Muscle layer of duodenum (tissue), 2 donors: ENCODE data around the gene PIK3R5.
A peak's percentile ranks its signal among the peaks of the same experiment; 100 is the strongest.

Source experiments
- H3K27ac ChIP-seq: one replicate; pipeline ENCODE4 v1.7.0; 2013; ENCODE audit warnings: mild to moderate bottlenecking, low read length
- H3K27me3 ChIP-seq: one replicate; pipeline ENCODE4 v1.7.0; 2013; ENCODE audit warnings: low read depth, mild to moderate bottlenecking, control low read depth, low read length
- H3K36me3 ChIP-seq, 2 donors: one replicate each; pipeline ENCODE4 v1.7.0; 2013; ENCODE audit warnings: low read length in 2 of 2, control low read depth in 1 of 2, mild to moderate bottlenecking in 1 of 2; ENCODE audit not compliant: insufficient read depth in 2 of 2, control insufficient read depth in 1 of 2
- H3K4me1 ChIP-seq, 2 donors: one replicate each; pipeline ENCODE4 v1.7.0; 2013; ENCODE audit warnings: low read length in 2 of 2, mild to moderate bottlenecking in 2 of 2, control low read depth in 1 of 2, moderate library complexity in 1 of 2; ENCODE audit not compliant: insufficient read depth in 2 of 2, control insufficient read depth in 1 of 2
- H3K4me3 ChIP-seq, 2 donors: one replicate each; pipeline ENCODE4 v1.7.0; 2013; ENCODE audit warnings: low read length in 2 of 2, low read depth in 1 of 2, mild to moderate bottlenecking in 1 of 2
- H3K9me3 ChIP-seq, 2 donors: one replicate each; pipeline ENCODE4 v1.7.0; 2013; ENCODE audit warnings: low read length in 2 of 2, control low read depth in 1 of 2, mild to moderate bottlenecking in 1 of 2; ENCODE audit not compliant: control insufficient read depth in 1 of 2
- donor health status: healthy.

The PIK3R5 gene

GRCh38 chr17:8938933-8939332, 26.6 kb downstream of the PIK3R5 start:
- Histone ChIP-seq H3K36me3 (no peaks in the 10 kb centered on the region), H3K4me1 (no peaks in the 10 kb centered on the region), H3K4me3 (no peak overlapping the region), H3K9me3 (peaks cover 0 to 4% of the 10 kb centered on the region in 2 donors), H3K27me3 (no peaks in the 10 kb centered on the region), H3K27ac (no peak overlapping the region)

GRCh38 chr17:8935191-8935590, 30.3 kb downstream of the PIK3R5 start:
- Histone ChIP-seq H3K36me3 (no peaks in the 10 kb centered on the region), H3K4me1 (no peaks in the 10 kb centered on the region), H3K4me3 (no peak overlapping the region), H3K27me3 (no peaks in the 10 kb centered on the region), H3K9me3 (peaks cover 5 to 12% of the 10 kb centered on the region in 2 donors), H3K27ac (no peak overlapping the region)

GRCh38 chr17:8934346-8934745, 31.2 kb downstream of the PIK3R5 start:
- H3K4me1 ChIP-seq: no peaks in the 10 kb centered on the region
- no peaks in the 10 kb centered on the region for H3K36me3 ChIP-seq
- H3K9me3 ChIP-seq: peaks cover 8 to 16% of the 10 kb centered on the region in 2 donors
- no peak overlapping the region for H3K27ac ChIP-seq
- H3K4me3 ChIP-seq: no peak overlapping the region
- no peaks in the 10 kb centered on the region for H3K27me3 ChIP-seq

GRCh38 chr17:8930649-8931048, 34.9 kb downstream of the PIK3R5 start:
- no peaks in the 10 kb centered on the region for H3K27me3 ChIP-seq
- H3K4me1 ChIP-seq: no peaks in the 10 kb centered on the region
- H3K4me3 ChIP-seq: no peak overlapping the region
- H3K36me3 ChIP-seq: no peaks in the 10 kb centered on the region
- peaks cover 26 to 27% of the 10 kb centered on the region in 2 donors for H3K9me3 ChIP-seq
- no peak overlapping the region for H3K27ac ChIP-seq

- Histone ChIP-seq H3K27ac (no peak overlapping the region), H3K4me3 (no peak overlapping the region), H3K9me3 (peaks cover 26 to 27% of the 10 kb centered on the region in 2 donors), H3K4me1 (peaks cover 0 to 2% of the 10 kb centered on the region in 2 donors), H3K36me3 (no peaks in the 10 kb centered on the region), H3K27me3 (no peaks in the 10 kb centered on the region)
Observed at GRCh38 chr17:8928347-8928746, 37.2 kb downstream of the PIK3R5 start.

GRCh38 chr17:8927395-8927794, 38.1 kb downstream of the PIK3R5 start:
- H3K36me3 ChIP-seq: no peaks in the 10 kb centered on the region
- peaks cover 3% of the 10 kb centered on the region in 2 donors for H3K4me1 ChIP-seq
- H3K9me3 ChIP-seq: peaks cover 26 to 27% of the 10 kb centered on the region in 2 donors
- H3K4me3 ChIP-seq: peak overlapping the region in 1 of 2 donors; percentile 17
- H3K27ac ChIP-seq: no peak overlapping the region
- H3K27me3 ChIP-seq: no peaks in the 10 kb centered on the region

GRCh38 chr17:8925808-8926207, 39.7 kb downstream of the PIK3R5 start:
- H3K27me3 ChIP-seq: no peaks in the 10 kb centered on the region
- peaks cover 21 to 23% of the 10 kb centered on the region in 2 donors for H3K9me3 ChIP-seq
- H3K4me3 ChIP-seq: no peak overlapping the region
- no peaks in the 10 kb centered on the region for H3K36me3 ChIP-seq
- H3K4me1 ChIP-seq: peaks cover 3% of the 10 kb centered on the region in 2 donors
- no peak overlapping the region for H3K27ac ChIP-seq

- H3K4me3 ChIP-seq: no peak overlapping the region
- H3K36me3 ChIP-seq: no peaks in the 10 kb centered on the region
- peaks cover 19 to 21% of the 10 kb centered on the region in 2 donors for H3K9me3 ChIP-seq
- no peaks in the 10 kb centered on the region for H3K27me3 ChIP-seq
- H3K27ac ChIP-seq: no peak overlapping the region
- H3K4me1 ChIP-seq: peaks cover 3% of the 10 kb centered on the region in 2 donors
Observed at GRCh38 chr17:8925141-8925540, 40.4 kb downstream of the PIK3R5 start.

GRCh38 chr17:8924595-8924994, 40.9 kb downstream of the PIK3R5 start:
- no peak overlapping the region for H3K4me3 ChIP-seq
- peaks cover 18 to 21% of the 10 kb centered on the region in 2 donors for H3K9me3 ChIP-seq
- peaks cover 3% of the 10 kb centered on the region in 2 donors for H3K4me1 ChIP-seq
- H3K27me3 ChIP-seq: no peaks in the 10 kb centered on the region
- no peaks in the 10 kb centered on the region for H3K36me3 ChIP-seq
- no peak overlapping the region for H3K27ac ChIP-seq

GRCh38 chr17:8923762-8924161, 41.7 kb downstream of the PIK3R5 start:
- no peak overlapping the region for H3K27ac ChIP-seq
- peaks cover 14 to 15% of the 10 kb centered on the region in 2 donors for H3K9me3 ChIP-seq
- no peaks in the 10 kb centered on the region for H3K27me3 ChIP-seq
- no peak overlapping the region for H3K4me3 ChIP-seq
- peaks cover 3% of the 10 kb centered on the region in 2 donors for H3K4me1 ChIP-seq
- H3K36me3 ChIP-seq: no peaks in the 10 kb centered on the region

- Histone ChIP-seq H3K4me1 (peaks cover 3% of the 10 kb centered on the region in 2 donors), H3K36me3 (no peaks in the 10 kb centered on the region), H3K27ac (peak overlapping the region; percentile 78), H3K27me3 (no peaks in the 10 kb centered on the region), H3K4me3 (no peak overlapping the region), H3K9me3 (peaks cover 7% of the 10 kb centered on the region in 2 donors)
Observed at GRCh38 chr17:8922928-8923327, 42.6 kb downstream of the PIK3R5 start.

- H3K27ac ChIP-seq: peak overlapping the region; percentile 78
- H3K4me1 ChIP-seq: peaks cover 3% of the 10 kb centered on the region in 2 donors
- H3K27me3 ChIP-seq: no peaks in the 10 kb centered on the region
- peaks cover 3% of the 10 kb centered on the region in 2 donors for H3K9me3 ChIP-seq
- H3K36me3 ChIP-seq: no peaks in the 10 kb centered on the region
- H3K4me3 ChIP-seq: no peak overlapping the region
Observed at GRCh38 chr17:8922451-8922850, 43.1 kb downstream of the PIK3R5 start.
